Activated CD4-positive, alpha-beta T cell treated with anti-CD3 and anti-CD28 coated beads, Interleukin-2, amount 10 ng/mL, durations not matched to agents 7 days and 5 days (primary cell): Measurements from ENCODE around the gene LARP4. TPM values are rescaled to one million over a fixed set of nuclear protein-coding genes. Genes with fewer than 3 reads are reported as not detected.
"Not testable (repeated sequence)": the region's sequence is repeated elsewhere in the genome, so short reads cannot be mapped to it uniquely, and the experiment has no call there.

Source experiments
- CTCF ChIA-PET: fragments of 350-600 bp; sonication (Branson Sonifier 250); formaldehyde crosslinking; loops from one replicate; lab custom pipeline; 2021; ENCODE audit warnings: antibody characterized with exemption; lab: Charles Lee
- POLR2A ChIA-PET: fragments of 350-600 bp; sonication (Branson Sonifier 250); formaldehyde crosslinking; loops from one replicate; lab custom pipeline; 2021; ENCODE audit warnings: antibody characterized with exemption; lab: Charles Lee
- DNase-seq: peaks from one replicate; pipeline ENCODE4 v3.0.0-alpha.2; 2020
- H3K27ac Mint-ChIP-seq: one replicate; pipeline ENCODE4 v1.8.0; 2021; ENCODE audit warnings: mild to moderate bottlenecking, moderate library complexity, mixed read lengths
- H3K27me3 Mint-ChIP-seq: one replicate; pipeline ENCODE4 v1.8.0; 2021; ENCODE audit warnings: mixed read lengths
- H3K36me3 Mint-ChIP-seq: one replicate; pipeline ENCODE4 v1.8.0; 2021; ENCODE audit warnings: low read depth, mixed read lengths
- H3K4me1 Mint-ChIP-seq: one replicate; pipeline ENCODE4 v1.8.0; 2021; ENCODE audit warnings: mixed read lengths
- H3K4me3 Mint-ChIP-seq: one replicate; pipeline ENCODE4 v1.8.0; 2021; ENCODE audit warnings: mild to moderate bottlenecking, moderate library complexity, mixed read lengths
- H3K9me3 Mint-ChIP-seq: one replicate; pipeline ENCODE4 v1.8.0; 2021; ENCODE audit warnings: mixed read lengths
- total RNA-seq, 2 experiments: library from RNA; stranded (reverse); gene quantifications; one replicate each; pipeline ENCODE4 v1.2.3, GENCODE V29; 2021

Gene LARP4
- total RNA-seq, 2 experiments from 2014 or later, result 46.0 to 52.0 TPM

DNA sequence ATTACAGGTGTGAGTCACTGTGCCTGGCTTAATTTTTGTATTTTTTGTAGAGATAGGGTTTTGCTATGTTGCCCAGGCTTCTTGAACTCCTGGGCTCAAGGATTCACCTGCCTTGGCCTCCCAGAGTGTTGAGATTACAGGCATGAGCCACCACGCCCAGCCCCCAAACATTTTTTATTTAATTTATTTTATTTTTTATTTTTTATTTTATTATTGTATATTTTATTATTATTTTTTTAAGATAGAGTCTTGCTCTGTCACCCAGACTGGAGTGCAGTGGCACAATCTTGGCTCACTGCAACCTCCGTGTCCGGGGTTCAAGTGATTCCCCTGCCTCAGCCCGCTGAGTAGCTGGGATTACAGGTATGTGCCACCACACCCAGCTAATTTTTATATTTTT is 121.1 kb downstream of the LARP4 start:
- H3K36me3 Mint-ChIP-seq, result peaks cover 38% of the 10 kb centered on the region
- not testable (repeated sequence) for H3K4me3 Mint-ChIP-seq, H3K27me3 Mint-ChIP-seq, DNase-seq, H3K9me3 Mint-ChIP-seq, H3K27ac Mint-ChIP-seq
- ChIA-PET POLR2A (interaction anchor here (0.6 kb wide), 1 partner anchor 675 kb away, joined by 4 read pairs; no protein-coding TSS in a partner anchor), CTCF (interaction anchor here (1.2 to 7.8 kb wide), 3 partner anchors 10 to 15 kb away, joined by 3 to 77 read pairs (median 9); partner anchors contain the start of gene DIP2B)
- peaks cover 56% of the 10 kb centered on the region for H3K4me1 Mint-ChIP-seq

DNA sequence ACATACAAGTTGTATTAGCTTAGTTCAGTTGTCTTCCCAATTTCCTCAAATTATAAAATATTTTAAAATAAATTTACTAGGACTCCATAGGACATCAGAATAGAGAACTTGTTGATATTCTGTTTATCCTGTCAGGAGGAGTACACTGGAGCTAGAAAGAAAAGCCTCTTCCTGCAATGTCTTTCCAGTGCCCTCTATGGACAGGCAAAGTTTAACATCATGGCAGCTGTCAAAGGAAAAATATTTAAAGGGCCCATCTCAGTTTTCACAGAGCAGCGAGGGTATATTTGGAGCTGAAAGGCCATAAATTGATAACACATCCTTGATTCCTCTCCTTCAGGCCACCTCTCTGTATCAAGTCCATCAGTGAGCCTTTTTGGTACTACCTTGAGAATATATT is 123.1 kb downstream of the LARP4 start:
- POLR2A ChIA-PET, result no interaction called here
- Mint-ChIP-seq H3K4me1 (peaks cover 71% of the 10 kb centered on the region), H3K27me3 (no peaks in the 10 kb centered on the region), H3K9me3 (peaks cover 4% of the 10 kb centered on the region), H3K27ac (peak overlapping the region; percentile 34), H3K36me3 (peaks cover 43% of the 10 kb centered on the region), H3K4me3 (no peak overlapping the region)
- CTCF ChIA-PET, result interaction anchor here (0.9 to 2.4 kb wide), 5 partner anchors 9 to 19 kb away, joined by 3 to 8 read pairs (median 4); partner anchors contain the start of gene DIP2B
- DNase-seq, result no peak

DNA sequence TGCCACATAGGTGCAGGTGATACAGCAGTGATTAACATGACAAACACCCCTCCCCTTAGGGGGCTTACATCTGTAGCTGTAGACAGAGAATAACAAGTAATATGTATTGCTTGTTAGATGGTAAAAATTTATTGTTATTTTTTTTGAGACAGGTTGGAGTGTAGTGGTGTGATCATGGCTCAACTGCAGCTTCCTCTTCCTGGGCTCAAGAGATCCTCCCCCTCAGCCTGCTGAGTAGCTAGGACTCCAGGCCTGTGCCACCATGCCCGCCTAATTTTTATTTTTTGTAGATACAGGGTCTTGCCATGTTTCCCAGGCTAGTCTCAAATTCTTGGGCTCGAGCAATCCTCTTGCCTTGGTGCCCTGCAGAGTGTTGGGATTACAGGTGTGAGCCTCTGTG is 123.9 kb downstream of the LARP4 start:
- Mint-ChIP-seq H3K4me3 (no peak overlapping the region), H3K9me3 (peaks cover 4% of the 10 kb centered on the region), H3K27me3 (no peaks in the 10 kb centered on the region), H3K36me3 (peaks cover 47% of the 10 kb centered on the region), H3K4me1 (peaks cover 75% of the 10 kb centered on the region), H3K27ac (peak overlapping the region; percentile 27)
- no peak for DNase-seq
- POLR2A ChIA-PET, result no interaction called here
- CTCF ChIA-PET, result interaction anchor here (0.7 to 2.4 kb wide), 5 partner anchors 8 to 1278 kb away, joined by 3 to 8 read pairs (median 3); no protein-coding TSS in a partner anchor

DNA sequence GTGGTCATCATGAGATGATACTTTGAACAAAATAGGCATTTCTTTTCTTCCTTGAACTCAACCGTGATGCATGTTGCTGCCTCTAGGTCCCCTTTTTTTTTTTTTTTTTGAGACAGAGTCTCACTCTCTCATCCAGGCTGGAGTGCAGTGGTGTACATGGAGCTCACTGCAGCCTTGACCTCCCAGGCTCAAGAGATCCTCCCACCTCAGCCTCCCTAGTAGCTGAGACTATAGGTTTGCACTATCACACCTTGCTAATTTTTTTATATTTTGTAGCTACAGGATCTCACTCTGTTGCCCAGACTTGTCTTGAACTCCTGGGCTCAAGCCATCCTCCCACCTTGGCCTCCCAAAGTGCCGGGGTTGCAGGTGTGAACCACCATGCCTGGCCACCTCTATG is 124.7 kb downstream of the LARP4 start:
- ChIA-PET POLR2A (no interaction called here), CTCF (interaction anchor here (0.7 to 2.4 kb wide), 4 partner anchors 16 to 1278 kb away, joined by 3 to 8 read pairs (median 4); no protein-coding TSS in a partner anchor)
- no peak overlapping the region for H3K4me3 Mint-ChIP-seq
- peaks cover 43% of the 10 kb centered on the region for H3K36me3 Mint-ChIP-seq
- no peak for DNase-seq
- peaks cover 68% of the 10 kb centered on the region for H3K4me1 Mint-ChIP-seq
- peaks cover 4% of the 10 kb centered on the region for H3K9me3 Mint-ChIP-seq
- no peaks in the 10 kb centered on the region for H3K27me3 Mint-ChIP-seq
- H3K27ac Mint-ChIP-seq, result peak overlapping the region; percentile 33

DNA sequence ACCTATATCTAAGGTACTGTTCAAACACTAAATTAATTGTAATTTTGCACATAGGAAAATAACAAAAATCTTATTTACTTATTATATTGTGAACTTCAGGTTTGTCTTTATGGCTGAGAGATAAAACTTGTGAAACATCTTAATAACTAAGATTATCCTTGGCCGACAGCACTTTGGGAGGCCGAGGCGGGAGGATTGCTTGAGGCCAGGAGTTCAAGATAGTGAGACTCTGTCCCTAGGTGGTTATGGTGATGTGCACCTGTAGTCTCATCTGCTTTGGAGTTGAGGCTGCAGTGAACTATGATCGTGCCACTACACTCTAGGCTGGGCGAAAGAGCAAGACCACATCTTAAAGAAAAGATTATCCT is 126.7 kb downstream of the LARP4 start:
- Mint-ChIP-seq H3K4me3 (no peak overlapping the region), H3K36me3 (peaks cover 42% of the 10 kb centered on the region), H3K4me1 (peaks cover 57% of the 10 kb centered on the region), H3K27ac (peak overlapping the region; percentile 38), H3K27me3 (no peaks in the 10 kb centered on the region), H3K9me3 (peaks cover 4% of the 10 kb centered on the region)
- CTCF ChIA-PET, result interaction anchor here (0.5 to 0.6 kb wide), 2 partner anchors 14 to 415 kb away, joined by 3 read pairs; partner anchors contain the start of gene COX14
- no peak for DNase-seq
- POLR2A ChIA-PET, result no interaction called here

DNA sequence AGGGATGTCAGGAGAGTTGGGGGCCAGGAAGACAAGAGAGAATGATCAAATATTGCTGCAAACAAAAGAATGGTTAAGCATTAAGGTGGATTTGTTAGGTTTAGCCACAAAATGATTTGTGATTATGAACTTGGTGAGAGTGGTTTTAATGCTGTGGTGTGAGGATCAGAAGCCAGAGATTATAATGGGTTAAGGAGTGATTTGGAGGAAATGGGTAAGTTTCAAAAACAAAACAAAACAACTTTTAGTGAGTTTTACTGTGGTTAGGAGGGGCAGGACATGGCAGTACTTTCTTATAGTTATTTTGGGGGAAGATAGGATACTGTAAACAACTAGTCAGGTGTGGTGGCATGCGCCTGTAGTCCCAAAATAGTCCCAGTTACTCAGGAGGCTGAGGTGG is 128.1 kb downstream of the LARP4 start:
- POLR2A ChIA-PET, result no interaction called here
- Mint-ChIP-seq H3K9me3 (no peaks in the 10 kb centered on the region), H3K4me1 (peaks cover 48% of the 10 kb centered on the region), H3K27ac (peak overlapping the region; percentile 73), H3K36me3 (peaks cover 32% of the 10 kb centered on the region), H3K4me3 (peak overlapping the region; percentile 13), H3K27me3 (no peaks in the 10 kb centered on the region)
- no peak for DNase-seq
- CTCF ChIA-PET, result no interaction called here

DNA sequence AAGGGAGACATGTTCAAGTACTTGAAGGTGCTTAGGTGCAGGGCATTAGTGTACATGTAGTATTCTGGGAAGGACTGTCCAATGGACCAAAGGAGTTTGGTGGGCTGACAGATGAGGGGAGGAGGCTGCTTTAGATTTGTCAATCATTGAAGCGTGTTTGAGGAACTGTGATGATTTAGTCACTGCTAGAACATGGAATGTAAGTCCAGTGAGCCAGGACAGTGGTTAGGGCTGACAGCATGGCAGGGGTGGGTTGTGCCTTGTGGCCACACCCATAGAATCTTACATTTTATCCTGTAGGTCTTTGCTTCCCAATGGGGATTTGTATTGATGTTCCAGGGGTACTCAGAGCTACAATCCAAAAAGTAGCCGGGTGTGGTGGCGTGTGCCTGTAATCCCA is 128.7 kb downstream of the LARP4 start:
- Mint-ChIP-seq H3K27me3 (no peaks in the 10 kb centered on the region), H3K4me3 (no peak overlapping the region), H3K36me3 (peaks cover 27% of the 10 kb centered on the region), H3K27ac (peak overlapping the region; percentile 73), H3K9me3 (no peaks in the 10 kb centered on the region), H3K4me1 (peaks cover 43% of the 10 kb centered on the region)
- DNase-seq, result no peak
- ChIA-PET CTCF (no interaction called here), POLR2A (no interaction called here)

Other genes starting within 250 kb of the LARP4 start
- gene CERS5, start 233.5 kb upstream of the LARP4 start, total RNA-seq, result 10 to 100 TPM; 49.2 to 59.2 TPM
- gene LIMA1, start 117.4 kb upstream of the LARP4 start, total RNA-seq, result 10 to 100 TPM; 16.9 to 22.4 TPM
- gene FAM186A, start 4.3 kb upstream of the LARP4 start, total RNA-seq, result not detected
- gene DIP2B, start 104.1 kb downstream of the LARP4 start, total RNA-seq, result 10 to 100 TPM; 28.9 to 30.4 TPM